ENCODE measurements around the gene STYX.
A peak's percentile ranks its signal among the peaks of the same experiment; 100 is the strongest.

The STYX gene

GRCh38 chr14:52693532-52693931, 36.4 kb upstream of the STYX start:
- DNase-seq (ENCODE audit: low read depth): no peak
- no peak for TF ChIP-seq CTCF (conservative IDR thresholded peaks at IDR 0.05; ENCODE audit: low read length)
- no peak overlapping the region for H3K4me3 ChIP-seq (ENCODE audit: low read length)

GRCh38 chr14:52694761-52695480, 35.0 kb upstream of the STYX start:
- DNase-seq (ENCODE audit: low read depth): peak; percentile 30

DNA sequence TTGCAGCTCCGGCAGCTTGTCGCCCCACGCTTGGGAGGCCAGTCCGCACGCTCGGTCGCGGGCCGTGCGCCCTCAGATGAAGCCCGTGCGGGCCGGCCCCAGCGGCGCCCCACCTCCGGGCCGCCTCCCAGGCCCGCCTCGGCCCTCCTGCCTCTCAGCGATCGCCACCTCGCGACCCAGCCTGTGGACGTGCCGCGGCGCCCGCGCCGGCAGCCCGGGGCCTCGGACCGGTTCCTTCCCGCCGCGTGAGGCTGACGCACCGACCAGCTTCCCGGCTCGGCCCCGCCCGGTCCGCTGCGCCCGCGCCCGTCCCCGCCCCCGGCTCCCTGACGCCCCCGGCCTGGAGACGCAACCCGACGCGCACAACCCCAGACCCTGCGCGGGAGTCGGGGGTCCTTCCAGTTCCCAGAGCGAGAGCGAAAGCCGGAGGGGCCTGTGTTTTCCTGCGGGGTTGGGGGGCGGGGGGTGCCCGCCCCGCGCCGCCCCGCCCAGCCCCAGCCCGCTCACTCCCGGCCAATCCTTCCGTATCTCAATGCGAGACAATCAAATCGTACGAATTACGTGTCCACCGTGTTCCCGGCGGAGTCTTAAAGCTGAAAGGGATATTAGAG, 34.4 kb upstream of the STYX start, which contains the start of gene ERO1A:
Gene ERO1A, minus strand, starts transcription at position 78 of the 611 bp plus-strand sequence. Its CDS starts 77 bp downstream, at position 1.
- no peak for TF ChIP-seq CTCF (conservative IDR thresholded peaks at IDR 0.05; ENCODE audit: low read length)
- H3K4me3 ChIP-seq (ENCODE audit: low read length): peak within 1 kb of the TSS; percentile 86
- DNase-seq (ENCODE audit: low read depth): peak; percentile 80

More at GRCh38 chr14:52694761-52695480, 35.0 kb upstream of the STYX start:
- peak overlapping the region; percentile 86 for H3K4me3 ChIP-seq (ENCODE audit: low read length)
- TF ChIP-seq CTCF (conservative IDR thresholded peaks at IDR 0.05; ENCODE audit: low read length): no peak; the same call in 1 of the 2 replicates

DNA sequence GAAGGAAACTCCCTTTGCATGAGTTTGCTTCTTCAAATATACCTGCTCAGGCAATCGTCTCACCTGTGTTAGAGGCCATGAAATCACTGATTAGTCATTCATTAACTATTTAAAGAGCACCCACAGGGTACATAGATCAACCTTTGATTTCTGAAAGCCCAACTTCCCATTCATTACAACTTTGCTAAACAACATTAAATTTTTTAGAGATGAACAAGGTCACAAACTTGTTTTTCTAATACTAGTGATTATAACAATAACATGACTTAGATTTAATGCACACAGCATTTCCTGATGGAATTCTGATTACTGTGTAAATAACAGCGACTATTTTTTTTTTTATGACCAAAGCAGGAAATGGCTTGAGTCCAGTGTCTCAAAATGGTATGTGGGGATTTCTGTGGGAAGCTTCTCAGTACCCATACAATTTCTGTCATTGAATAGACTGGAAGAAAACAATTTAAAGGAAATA, 29.2 kb upstream of the STYX start:
- no peak overlapping the region for H3K4me3 ChIP-seq (ENCODE audit: low read length)
- TF ChIP-seq CTCF (conservative IDR thresholded peaks at IDR 0.05; ENCODE audit: low read length): no peak
- DNase-seq (ENCODE audit: low read depth): no peak

- no peak overlapping the region for H3K4me3 ChIP-seq (ENCODE audit: low read length)
- no peak for DNase-seq (ENCODE audit: low read depth)
- TF ChIP-seq CTCF (conservative IDR thresholded peaks at IDR 0.05; ENCODE audit: low read length): no peak
Measured at GRCh38 chr14:52701223-52701622, 28.7 kb upstream of the STYX start.

- H3K4me3 ChIP-seq (ENCODE audit: low read length): no peak overlapping the region
- peak; percentile 96 for DNase-seq (ENCODE audit: low read depth)
- TF ChIP-seq CTCF (conservative IDR thresholded peaks at IDR 0.05; ENCODE audit: low read length): no peak
Measured at GRCh38 chr14:52703225-52703624, 26.7 kb upstream of the STYX start.

- no peak for DNase-seq (ENCODE audit: low read depth)
- no peak overlapping the region for H3K4me3 ChIP-seq (ENCODE audit: low read length)
- no peak for TF ChIP-seq CTCF (conservative IDR thresholded peaks at IDR 0.05; ENCODE audit: low read length)
Measured at GRCh38 chr14:52703664-52704063, 26.3 kb upstream of the STYX start.

All from AG10803 (cell line).